ENCODE results near the gene HSD3B1. TPM values are rescaled to one million over a fixed set of nuclear protein-coding genes. Genes with fewer than 3 reads are reported as not detected.

Gene HSD3B1
- polyA plus RNA-seq, 2 of the 4 experiments (the other 2 are of a cell fraction) = not detected

- 0% methylated on average over 1 of the region's 1 CpG for WGBS (ENCODE audit: missing lambda C conversion rate)
- ATAC-seq = no peak
- TF ChIP-seq ZC3H11A (IDR thresholded peaks at IDR 0.05) (no peak), SMC3 (IDR thresholded peaks at IDR 0.05) (no peak), JUNB (IDR thresholded peaks at IDR 0.05) (no peak), ZNF302 (CRISPR knock-in tag; IDR thresholded peaks at IDR 0.05) (no peak), CHD2 (IDR thresholded peaks at IDR 0.05; ENCODE audit: low read length, partially characterized antibody) (no peak), ZFP36 (IDR thresholded peaks at IDR 0.05; ENCODE audit: borderline replicate concordance, partially characterized antibody) (no peak), NPAS2 (CRISPR knock-in tag; IDR thresholded peaks at IDR 0.05; ENCODE audit: borderline replicate concordance) (no peak), CEBPB (IDR thresholded peaks at IDR 0.05) (no peak), HDAC2 (IDR thresholded peaks at IDR 0.05) (no peak), CTCF (IDR thresholded peaks at IDR 0.05) (no peak), RARB (CRISPR knock-in tag; IDR thresholded peaks at IDR 0.05) (no peak), ESRRA (IDR thresholded peaks at IDR 0.05; ENCODE audit: borderline replicate concordance, low read length) (no peak), MYC (IDR thresholded peaks at IDR 0.05; ENCODE audit: borderline replicate concordance, low read length) (no peak), ZSCAN20 (CRISPR knock-in tag; IDR thresholded peaks at IDR 0.05) (no peak), PHF8 (IDR thresholded peaks at IDR 0.05; ENCODE audit: borderline replicate concordance, low read depth) (no peak), NR3C1 (IDR thresholded peaks at IDR 0.05) (no peak), TFCP2L1 (CRISPR knock-in tag; IDR thresholded peaks at IDR 0.05) (no peak)
- TF ChIP-seq, protein P1, sequence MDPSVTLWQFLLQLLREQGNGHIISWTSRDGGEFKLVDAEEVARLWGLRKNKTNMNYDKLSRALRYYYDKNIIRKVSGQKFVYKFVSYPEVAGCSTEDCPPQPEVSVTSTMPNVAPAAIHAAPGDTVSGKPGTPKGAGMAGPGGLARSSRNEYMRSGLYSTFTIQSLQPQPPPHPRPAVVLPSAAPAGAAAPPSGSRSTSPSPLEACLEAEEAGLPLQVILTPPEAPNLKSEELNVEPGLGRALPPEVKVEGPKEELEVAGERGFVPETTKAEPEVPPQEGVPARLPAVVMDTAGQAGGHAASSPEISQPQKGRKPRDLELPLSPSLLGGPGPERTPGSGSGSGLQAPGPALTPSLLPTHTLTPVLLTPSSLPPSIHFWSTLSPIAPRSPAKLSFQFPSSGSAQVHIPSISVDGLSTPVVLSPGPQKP (IDR thresholded peaks at IDR 0.05; ENCODE audit: low read depth, low read length) = no peak
- TF ChIP-seq, protein P2, sequence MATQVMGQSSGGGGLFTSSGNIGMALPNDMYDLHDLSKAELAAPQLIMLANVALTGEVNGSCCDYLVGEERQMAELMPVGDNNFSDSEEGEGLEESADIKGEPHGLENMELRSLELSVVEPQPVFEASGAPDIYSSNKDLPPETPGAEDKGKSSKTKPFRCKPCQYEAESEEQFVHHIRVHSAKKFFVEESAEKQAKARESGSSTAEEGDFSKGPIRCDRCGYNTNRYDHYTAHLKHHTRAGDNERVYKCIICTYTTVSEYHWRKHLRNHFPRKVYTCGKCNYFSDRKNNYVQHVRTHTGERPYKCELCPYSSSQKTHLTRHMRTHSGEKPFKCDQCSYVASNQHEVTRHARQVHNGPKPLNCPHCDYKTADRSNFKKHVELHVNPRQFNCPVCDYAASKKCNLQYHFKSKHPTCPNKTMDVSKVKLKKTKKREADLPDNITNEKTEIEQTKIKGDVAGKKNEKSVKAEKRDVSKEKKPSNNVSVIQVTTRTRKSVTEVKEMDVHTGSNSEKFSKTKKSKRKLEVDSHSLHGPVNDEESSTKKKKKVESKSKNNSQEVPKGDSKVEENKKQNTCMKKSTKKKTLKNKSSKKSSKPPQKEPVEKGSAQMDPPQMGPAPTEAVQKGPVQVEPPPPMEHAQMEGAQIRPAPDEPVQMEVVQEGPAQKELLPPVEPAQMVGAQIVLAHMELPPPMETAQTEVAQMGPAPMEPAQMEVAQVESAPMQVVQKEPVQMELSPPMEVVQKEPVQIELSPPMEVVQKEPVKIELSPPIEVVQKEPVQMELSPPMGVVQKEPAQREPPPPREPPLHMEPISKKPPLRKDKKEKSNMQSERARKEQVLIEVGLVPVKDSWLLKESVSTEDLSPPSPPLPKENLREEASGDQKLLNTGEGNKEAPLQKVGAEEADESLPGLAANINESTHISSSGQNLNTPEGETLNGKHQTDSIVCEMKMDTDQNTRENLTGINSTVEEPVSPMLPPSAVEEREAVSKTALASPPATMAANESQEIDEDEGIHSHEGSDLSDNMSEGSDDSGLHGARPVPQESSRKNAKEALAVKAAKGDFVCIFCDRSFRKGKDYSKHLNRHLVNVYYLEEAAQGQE (IDR thresholded peaks at IDR 0.05) = no peak
- TF ChIP-seq, protein P3, sequence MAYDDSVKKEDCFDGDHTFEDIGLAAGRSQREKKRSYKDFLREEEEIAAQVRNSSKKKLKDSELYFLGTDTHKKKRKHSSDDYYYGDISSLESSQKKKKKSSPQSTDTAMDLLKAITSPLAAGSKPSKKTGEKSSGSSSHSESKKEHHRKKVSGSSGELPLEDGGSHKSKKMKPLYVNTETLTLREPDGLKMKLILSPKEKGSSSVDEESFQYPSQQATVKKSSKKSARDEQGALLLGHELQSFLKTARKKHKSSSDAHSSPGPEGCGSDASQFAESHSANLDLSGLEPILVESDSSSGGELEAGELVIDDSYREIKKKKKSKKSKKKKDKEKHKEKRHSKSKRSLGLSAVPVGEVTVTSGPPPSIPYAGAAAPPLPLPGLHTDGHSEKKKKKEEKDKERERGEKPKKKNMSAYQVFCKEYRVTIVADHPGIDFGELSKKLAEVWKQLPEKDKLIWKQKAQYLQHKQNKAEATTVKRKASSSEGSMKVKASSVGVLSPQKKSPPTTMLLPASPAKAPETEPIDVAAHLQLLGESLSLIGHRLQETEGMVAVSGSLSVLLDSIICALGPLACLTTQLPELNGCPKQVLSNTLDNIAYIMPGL (CRISPR knock-in tag; IDR thresholded peaks at IDR 0.05; ENCODE audit: borderline replicate concordance) = no peak
These were observed 37.3 kb upstream of the HSD3B1 start for GRCh38 chr1:119469741-119470140.

More at GRCh38 chr1:119469741-119470140, 37.3 kb upstream of the HSD3B1 start:
- H3K4me3 ChIP-seq = no peak overlapping the region
- H3K27ac ChIP-seq = no peak overlapping the region
- POLR2A ChIA-PET = no interaction called here
- no peaks in the 10 kb centered on the region for H3K4me1 ChIP-seq
- no peak overlapping the region for H3K4me2 ChIP-seq
- H3K9me3 ChIP-seq = no peaks in the 10 kb centered on the region
- no peak for DNase-seq (ENCODE audit: low read depth in 1 of 2, low spot score in 1 of 2)
- FAIRE-seq = no peak
- CTCF ChIA-PET = no interaction called here

Data from A549 (cell line).